Neural cell (in vitro differentiated cells): ENCODE results near the gene CCDC71. TPM values are rescaled to one million over a fixed set of nuclear protein-coding genes. Genes with fewer than 3 reads are reported as not detected.

ENCODE experiments used
- H2AFZ ChIP-seq: fragments of 200-600, 300-800 bp; sonication (generic), shearing (Covaris generic); 2 replicates; pipeline ENCODE4 v1.6.0; 2014; ENCODE audit warnings: low read depth, mild to moderate bottlenecking, antibody characterized with exemption, low read length, moderate library complexity
- H3F3A ChIP-seq: fragments of 200-600 bp; shearing (Covaris generic); 2 replicates; pipeline ENCODE4 v1.6.1; 2016; ENCODE audit warnings: mild to moderate bottlenecking, moderate library complexity, mixed read lengths, antibody characterized with exemption, low read length; ENCODE audit not compliant: insufficient read depth, poor library complexity, severe bottlenecking
- H3K27ac ChIP-seq: fragments of 200-600, 300-800 bp; sonication (generic), shearing (Covaris generic); 2 replicates; pipeline ENCODE4 v1.5.1; 2014; ENCODE audit warnings: mild to moderate bottlenecking, low read length, moderate library complexity
- H3K27me3 ChIP-seq: fragments of 300-800, 200-600 bp; sonication (generic), shearing (Covaris generic); 2 replicates; pipeline ENCODE4 v1.6.0; 2014; ENCODE audit warnings: mild to moderate bottlenecking, low read depth, low read length, moderate library complexity; ENCODE audit not compliant: insufficient read depth
- H3K36me3 ChIP-seq: fragments of 300-800, 200-600 bp; sonication (generic), shearing (Covaris generic); 2 replicates; pipeline ENCODE4 v1.5.1; 2014; ENCODE audit warnings: mild to moderate bottlenecking, antibody characterized with exemption, low read length, moderate library complexity; ENCODE audit not compliant: insufficient read depth
- H3K4me2 ChIP-seq: fragments of 300-800, 200-600 bp; sonication (generic), shearing (Covaris generic); 2 replicates; pipeline ENCODE4 v1.6.0; 2014; ENCODE audit warnings: mild to moderate bottlenecking, low read length
- H3K4me3 ChIP-seq: fragments of 300-800, 200-600 bp; sonication (generic), shearing (Covaris generic); 2 replicates; pipeline ENCODE4 v1.5.1; 2014; ENCODE audit warnings: mild to moderate bottlenecking, low read length, moderate library complexity
- H3K79me2 ChIP-seq: fragments of 200-600 bp; shearing (Covaris generic); replicated peaks from 2 replicates; pipeline ENCODE4 v1.6.0; 2014; ENCODE audit warnings: mild to moderate bottlenecking, low read length, moderate library complexity; ENCODE audit not compliant: insufficient read depth
- H3K9ac ChIP-seq: fragments of 300-800, 200-600 bp; sonication (generic), shearing (Covaris generic); 2 replicates; pipeline ENCODE4 v1.6.1; 2016; ENCODE audit warnings: mild to moderate bottlenecking, low read length, mixed read lengths
- H3K9me2 ChIP-seq: fragments of 200-600 bp; shearing (Covaris generic); 2 replicates; pipeline ENCODE4 v1.6.1; 2016; ENCODE audit warnings: mild to moderate bottlenecking, low read length, mixed read lengths; ENCODE audit not compliant: insufficient read depth
- H3K9me3 ChIP-seq: fragments of 200-600, 300-800 bp; sonication (generic), shearing (Covaris generic); 2 replicates; pipeline ENCODE4 v1.6.1; 2016; ENCODE audit warnings: mild to moderate bottlenecking, mixed run types, low read length, moderate library complexity, mixed read lengths
- H4K20me1 ChIP-seq: fragments of 200-600 bp; shearing (Covaris generic); 2 replicates; pipeline ENCODE4 v1.6.1; 2016; ENCODE audit warnings: mild to moderate bottlenecking, mixed run types; ENCODE audit not compliant: insufficient read depth
- CTCF ChIP-seq: fragments of 450-650 bp; IDR thresholded peaks from 2 replicates; pipeline ENCODE4 v1.5.1; 2014; ENCODE audit warnings: antibody characterized with exemption, mild to moderate bottlenecking, moderate library complexity; ENCODE audit not compliant: poor library complexity, severe bottlenecking
- EP300 ChIP-seq: fragments of 450-650 bp; conservative IDR thresholded peaks from 2 replicates; pipeline ENCODE4 v1.6.1; 2014; ENCODE audit warnings: antibody characterized with exemption, mild to moderate bottlenecking, moderate library complexity; ENCODE audit not compliant: poor library complexity, severe bottlenecking
- EZH2 ChIP-seq: fragments of 200-600, 300-800 bp; shearing (Covaris generic), sonication (generic); IDR thresholded peaks from 2 replicates; pipeline ENCODE4 v1.6.1; 2014; ENCODE audit warnings: antibody characterized with exemption, low read length, borderline replicate concordance, mild to moderate bottlenecking; ENCODE audit not compliant: insufficient read depth, poor library complexity, severe bottlenecking
- MXI1 ChIP-seq: fragments of 450-650 bp; conservative IDR thresholded peaks from 2 replicates; pipeline ENCODE4 v1.6.1; 2014; ENCODE audit warnings: antibody characterized with exemption, mild to moderate bottlenecking; ENCODE audit not compliant: poor library complexity, severe bottlenecking
- POLR2AphosphoS5 ChIP-seq: IDR thresholded peaks from 2 replicates; pipeline ENCODE4 v1.6.1; 2012
- RAD21 ChIP-seq: fragments of 450-650 bp; conservative IDR thresholded peaks from 2 replicates; pipeline ENCODE4 v1.6.1; 2014; ENCODE audit warnings: antibody characterized with exemption, mild to moderate bottlenecking, moderate library complexity
- REST ChIP-seq: IDR thresholded peaks from 2 replicates; pipeline ENCODE4 v1.6.1; 2012; ENCODE audit warnings: borderline replicate concordance
- SMC3 ChIP-seq: fragments of 450-650 bp; conservative IDR thresholded peaks from 2 replicates; pipeline ENCODE4 v1.6.1; 2014; ENCODE audit warnings: antibody characterized with exemption, mild to moderate bottlenecking, moderate library complexity; ENCODE audit not compliant: poor library complexity
- TAF1 ChIP-seq: IDR thresholded peaks from 2 replicates; pipeline ENCODE4 v1.6.1; 2012; ENCODE audit warnings: low read depth
- polyA plus RNA-seq: library from polyadenylated mRNA; depleted of rRNA; stranded (reverse); fragments of >200 nt; gene quantifications from 2 replicates; pipeline ENCODE4 v1.2.3, GENCODE V29; 2014

Gene CCDC71
- polyA plus RNA-seq, 1 donor from 2014 or later = 14.8 TPM

- peak overlapping the region; percentile 97 for H3K9ac ChIP-seq
- H3K27me3 ChIP-seq = no peaks in the 10 kb centered on the region
- no peaks in the 10 kb centered on the region for H3K9me3 ChIP-seq
- no peak overlapping the region for H2AFZ ChIP-seq
- H3K9me2 ChIP-seq = no peaks in the 10 kb centered on the region
- H3K4me2 ChIP-seq = peak overlapping the region; percentile 100
- peak overlapping the region; percentile 100 for H3K4me3 ChIP-seq
- TF ChIP-seq EZH2 (no peak), EP300 (no peak), MXI1 (no peak), REST (no peak), CTCF (no peak)
- H3K36me3 ChIP-seq = peaks cover 7% of the 10 kb centered on the region
- H3K79me2 ChIP-seq = peaks cover 15% of the 10 kb centered on the region
- H3F3A ChIP-seq = no peaks in the 10 kb centered on the region
- H4K20me1 ChIP-seq = no peaks in the 10 kb centered on the region
- peak overlapping the region; percentile 92 for H3K27ac ChIP-seq
Observed at GRCh38 chr3:49119439-49119838, 46.7 kb downstream of the CCDC71 start.

- H3F3A ChIP-seq = no peaks in the 10 kb centered on the region
- H3K9ac ChIP-seq = peak overlapping the region; percentile 97
- H3K79me2 ChIP-seq = peaks cover 15% of the 10 kb centered on the region
- peaks cover 7% of the 10 kb centered on the region for H3K36me3 ChIP-seq
- TF ChIP-seq CTCF (no peak), TAF1 (no peak), RAD21 (no peak), REST (no peak), EZH2 (no peak), POLR2AphosphoS5 (no peak), EP300 (no peak), MXI1 (no peak), SMC3 (no peak)
- no peaks in the 10 kb centered on the region for H3K27me3 ChIP-seq
- peak overlapping the region; percentile 100 for H3K4me2 ChIP-seq
- no peak overlapping the region for H2AFZ ChIP-seq
- H4K20me1 ChIP-seq = no peaks in the 10 kb centered on the region
- peak overlapping the region; percentile 100 for H3K4me3 ChIP-seq
- no peaks in the 10 kb centered on the region for H3K9me2 ChIP-seq
- peak overlapping the region; percentile 17 for H3K27ac ChIP-seq
- H3K9me3 ChIP-seq = no peaks in the 10 kb centered on the region
Observed at GRCh38 chr3:49119036-49119435, 47.1 kb downstream of the CCDC71 start.
